HG02938 (cell line): ENCODE measurements around the gene SESN1.
"Not testable (repeated sequence)": the region's sequence is repeated elsewhere in the genome, so short reads cannot be mapped to it uniquely, and the experiment has no call there.

ENCODE experiments used
- ATAC-seq: cut with Tn5 transposase; IDR thresholded peaks from one replicate; pipeline ENCODE4 v1.9.1; 2021; ENCODE audit warnings: mild to moderate bottlenecking, moderate library complexity; ENCODE audit not compliant: unreplicated experiment

The SESN1 gene

DNA sequence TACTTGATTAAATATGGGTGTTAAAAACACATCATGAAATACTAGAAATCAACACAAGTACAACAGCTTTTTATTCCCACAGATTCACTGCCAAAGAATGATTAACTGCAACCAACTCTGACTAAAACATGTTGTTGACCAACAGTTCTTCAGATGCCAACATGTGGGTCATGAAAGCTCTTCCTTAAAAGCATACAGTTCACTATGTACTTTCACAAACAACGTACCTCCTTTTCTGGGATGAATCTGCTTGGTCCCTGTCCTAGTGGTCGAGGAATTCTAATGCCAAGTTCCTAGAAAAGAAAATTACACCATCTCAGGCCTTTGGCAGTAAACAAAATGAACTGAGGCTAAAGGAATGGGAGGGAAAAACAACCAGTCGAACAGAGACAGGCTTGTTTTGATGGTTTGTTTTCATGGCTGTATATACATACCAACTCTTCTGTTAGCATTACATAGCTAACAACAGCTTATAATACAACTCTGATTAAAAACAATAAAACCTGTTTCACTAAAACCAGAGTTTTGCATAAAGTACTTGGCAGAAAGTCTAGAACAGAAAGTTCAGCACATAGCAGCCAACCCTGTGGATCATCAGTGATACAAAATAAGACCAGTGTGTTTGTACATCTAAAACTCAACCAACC, 92.5 kb downstream of the SESN1 start:
- ATAC-seq: no peak

DNA sequence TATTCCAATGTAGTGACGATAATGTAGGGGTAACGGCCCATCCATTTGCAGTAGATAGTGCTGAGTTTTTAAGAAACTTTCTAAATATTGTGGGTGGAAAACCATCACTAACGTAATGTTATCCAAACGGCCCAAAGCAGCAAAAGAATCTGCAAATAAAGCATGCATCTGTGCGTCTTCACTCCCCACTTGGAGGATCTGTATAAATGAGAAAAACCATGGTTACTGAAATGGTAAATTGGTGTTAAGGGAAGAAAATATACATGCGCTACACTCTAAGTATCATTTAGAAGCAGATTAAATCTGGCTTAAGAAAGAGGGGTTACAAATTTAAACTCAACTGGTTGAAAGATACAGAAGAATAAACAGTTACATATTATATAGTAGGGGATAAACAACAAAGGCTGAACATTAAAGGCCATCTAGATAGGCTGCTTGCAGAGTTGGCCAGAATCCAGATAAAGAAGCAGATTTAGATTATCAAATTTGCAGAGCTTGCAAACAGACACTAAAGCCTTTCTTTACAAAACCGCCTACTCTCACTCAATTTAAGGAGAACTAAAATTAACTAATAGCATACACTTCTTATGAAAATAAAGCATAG, 93.3 kb downstream of the SESN1 start:
- ATAC-seq: no peak

DNA sequence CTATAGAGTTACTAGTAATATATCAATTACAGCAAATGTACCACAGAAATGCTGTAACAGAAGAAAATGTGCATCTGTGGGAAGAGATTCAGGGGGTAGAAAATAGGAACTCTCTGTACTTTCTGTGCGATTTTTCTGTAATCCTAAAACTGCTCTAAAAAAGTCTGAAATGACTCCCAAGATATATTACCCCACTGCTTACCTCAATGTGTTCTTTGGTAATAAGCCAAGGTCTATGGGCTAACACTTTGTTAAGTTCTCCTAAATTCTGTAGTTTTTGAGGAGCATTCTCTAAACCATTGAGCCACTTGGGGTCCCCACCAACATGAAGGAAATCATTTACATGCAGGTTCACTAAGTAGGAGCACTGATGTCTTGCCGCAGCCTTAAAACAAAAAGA, 94.4 kb downstream of the SESN1 start:
- no peak for ATAC-seq

DNA sequence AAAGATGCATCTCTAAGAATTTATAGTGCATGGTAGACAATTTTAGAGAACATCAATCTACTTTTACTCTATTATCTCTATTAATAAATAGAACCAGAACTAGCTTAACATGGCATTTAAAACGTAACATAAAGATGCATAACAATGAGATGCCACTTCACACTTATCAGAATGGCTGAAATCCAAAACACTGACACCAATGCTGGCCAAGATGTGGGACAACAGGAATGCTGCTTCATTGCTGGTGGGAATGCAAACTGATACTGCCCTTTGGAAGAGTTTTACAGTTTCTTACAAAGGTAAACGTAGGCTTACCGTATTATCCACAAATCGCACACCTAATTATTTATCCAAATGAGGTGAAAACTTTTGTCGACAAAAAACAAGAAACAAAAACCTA, 95.2 kb downstream of the SESN1 start:
- ATAC-seq: no peak

DNA sequence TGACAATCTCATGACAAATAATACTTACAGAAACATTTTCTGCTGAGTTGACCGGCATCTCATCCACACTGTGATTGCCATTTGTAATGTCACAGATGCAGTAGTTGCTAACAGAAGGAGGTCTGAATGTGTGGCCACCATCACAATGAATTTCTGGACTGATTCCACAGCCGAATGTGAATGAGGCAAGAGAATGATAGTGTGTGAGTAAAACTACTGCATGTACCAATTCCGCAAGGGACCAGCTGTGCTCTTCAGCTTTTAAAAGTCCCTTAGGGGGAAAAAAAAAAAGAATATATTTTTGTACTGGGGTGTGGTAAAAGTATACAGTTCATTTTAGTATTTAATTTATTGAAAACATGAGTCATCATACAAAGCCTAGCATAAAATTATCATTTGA, 96.2 kb downstream of the SESN1 start:
- ATAC-seq: no peak

DNA sequence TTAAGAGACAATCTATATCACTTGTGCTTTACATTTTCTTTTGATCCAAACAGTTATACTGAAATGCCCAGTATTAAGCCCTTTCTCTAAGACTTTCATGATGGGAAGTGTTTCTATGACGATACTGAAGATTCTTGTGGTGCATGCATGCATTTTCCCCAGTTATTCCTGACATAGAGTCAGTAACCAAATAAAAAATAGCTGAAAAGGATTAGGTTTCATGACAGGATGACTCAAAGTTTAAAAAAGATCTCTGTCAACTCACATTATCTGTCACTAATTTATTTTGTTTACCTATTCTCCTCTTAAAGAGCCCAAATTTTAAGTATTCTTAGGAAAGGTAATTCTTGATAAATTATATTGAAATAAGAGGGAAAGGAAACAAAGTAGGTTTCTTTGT, 98.4 kb downstream of the SESN1 start:
- ATAC-seq: no peak

DNA sequence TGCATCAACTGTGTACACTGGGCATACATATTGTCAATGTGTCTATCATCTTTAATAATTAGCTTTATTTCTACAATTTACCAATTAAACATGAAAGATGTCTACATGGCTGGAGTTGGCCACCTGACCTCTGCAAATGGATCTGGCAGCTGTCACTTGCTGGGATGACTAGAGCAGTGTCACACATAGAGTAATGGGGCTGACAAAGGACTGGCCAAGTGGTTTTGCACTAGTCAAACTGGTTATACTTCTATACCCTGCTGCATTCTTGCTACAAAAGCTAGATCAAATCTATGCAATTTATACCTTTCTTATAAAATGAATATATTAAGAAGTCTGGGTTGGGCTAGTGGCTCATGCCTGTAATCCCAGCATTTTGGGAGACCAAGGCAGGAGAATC, 99.3 kb downstream of the SESN1 start:
- no peak for ATAC-seq

DNA sequence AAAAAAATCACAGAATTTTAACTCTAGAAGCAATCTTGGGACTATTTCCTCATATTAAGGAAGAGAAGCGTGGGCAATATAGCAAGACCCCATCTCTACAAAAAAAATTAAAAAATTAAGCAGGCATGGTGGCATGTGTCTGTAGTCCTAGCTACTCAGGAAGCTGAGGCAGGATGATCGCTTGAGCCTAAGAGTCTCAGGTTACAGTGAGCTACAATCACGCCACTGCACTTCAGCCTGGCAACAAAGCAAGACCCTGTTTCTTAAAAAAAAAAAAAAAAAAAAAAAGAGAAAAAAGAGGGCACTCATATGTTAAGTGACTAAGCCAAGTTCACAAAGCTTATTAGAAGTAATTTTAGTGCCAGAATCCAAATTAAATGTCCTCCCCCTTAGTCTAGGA, 100.8 kb downstream of the SESN1 start:
- no peak for ATAC-seq

DNA sequence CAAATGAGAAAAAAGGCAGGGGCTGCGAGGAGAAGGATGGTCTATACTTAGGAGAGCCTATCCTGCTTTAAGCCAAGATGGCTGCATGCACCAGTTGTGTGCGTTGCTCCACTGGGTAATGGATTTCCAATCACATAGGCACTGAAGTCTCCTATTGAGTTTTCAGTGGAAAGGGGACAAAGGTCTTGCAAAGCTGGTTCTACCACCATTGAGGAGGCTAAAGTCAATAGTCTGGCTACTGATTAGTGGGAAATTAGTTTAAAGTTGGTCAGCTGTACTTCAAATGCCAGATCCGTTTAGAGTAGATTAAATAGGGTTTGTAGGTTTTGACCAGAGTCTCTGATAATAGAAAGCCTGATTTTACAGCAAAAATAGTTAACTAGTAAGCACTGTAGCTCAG, 104.9 kb downstream of the SESN1 start:
- no peak for ATAC-seq

DNA sequence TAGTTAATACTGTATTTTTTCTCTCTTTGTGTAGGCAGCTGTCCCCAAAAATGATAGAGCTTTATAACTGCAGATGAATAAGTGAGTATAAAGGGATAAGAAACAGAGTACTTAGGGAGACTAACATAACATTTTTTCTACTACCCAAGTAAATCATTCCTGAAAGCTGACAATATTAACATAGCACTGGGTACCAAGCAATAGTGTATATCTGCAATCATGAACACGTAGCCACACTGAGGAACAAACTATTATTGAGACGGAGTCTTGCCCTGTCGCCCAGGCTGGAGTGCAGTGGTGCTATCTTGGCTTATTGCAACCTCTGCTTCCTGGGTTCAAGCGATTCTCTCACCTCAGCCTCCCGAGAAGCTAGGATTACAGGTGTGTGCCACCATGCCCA, 105.9 kb downstream of the SESN1 start:
- ATAC-seq: no peak

DNA sequence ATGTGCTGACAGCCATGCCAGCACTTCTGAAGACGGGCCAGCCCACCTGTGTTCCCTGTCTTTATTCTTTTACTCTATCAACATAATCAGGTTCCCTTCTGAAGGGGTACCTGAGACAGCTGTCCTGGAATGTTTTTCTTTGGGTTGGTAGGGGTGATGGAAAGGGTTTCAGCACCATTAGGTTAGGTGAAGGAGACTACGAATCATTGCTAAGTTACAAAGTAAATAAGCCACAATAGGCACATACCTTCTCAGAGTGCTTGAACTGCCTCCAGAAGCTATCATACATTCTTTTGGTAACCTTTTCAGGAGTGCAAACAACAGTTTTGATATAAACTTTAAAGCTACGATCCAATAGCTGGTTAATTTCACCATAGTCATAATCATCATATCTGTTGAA, 106.3 kb downstream of the SESN1 start:
- no peak for ATAC-seq

DNA sequence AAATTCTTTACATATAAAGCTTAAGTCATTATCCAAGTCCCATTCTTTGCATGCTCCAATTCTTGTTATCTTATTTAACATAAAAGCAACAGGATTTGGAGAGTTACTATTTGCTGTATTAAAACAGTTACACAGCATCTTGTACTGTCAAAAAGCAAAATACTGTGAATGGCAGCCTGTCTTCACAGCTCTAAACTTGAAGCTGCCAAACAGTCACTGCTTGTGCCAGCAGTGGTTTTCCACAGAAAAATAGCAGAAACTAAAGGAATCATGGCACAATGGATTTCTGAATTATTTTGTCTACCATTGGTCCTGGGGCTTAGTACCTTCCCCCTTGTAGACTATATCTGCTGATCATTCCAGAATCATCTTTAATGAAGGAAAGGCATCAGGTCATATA, 107.5 kb downstream of the SESN1 start:
- no peak for ATAC-seq

DNA sequence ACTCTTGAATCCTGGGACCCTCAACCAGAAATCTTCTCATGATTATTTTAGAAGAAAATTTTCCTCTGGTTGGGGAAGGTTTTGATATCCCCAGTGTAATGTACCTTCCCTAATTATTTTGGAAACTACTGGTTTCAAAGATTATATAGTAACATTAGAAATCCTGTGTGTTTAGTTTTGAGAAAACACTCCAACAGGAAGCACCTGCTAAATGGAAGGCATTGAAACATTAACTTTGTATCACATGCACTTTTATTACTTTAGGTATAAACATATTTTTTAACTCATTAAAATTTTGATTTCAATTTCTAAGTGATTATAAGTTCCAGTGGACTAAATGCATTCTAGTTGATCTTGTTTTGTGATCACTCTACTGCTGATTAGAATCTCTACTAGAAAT, 109.3 kb downstream of the SESN1 start:
- ATAC-seq: no peak

DNA sequence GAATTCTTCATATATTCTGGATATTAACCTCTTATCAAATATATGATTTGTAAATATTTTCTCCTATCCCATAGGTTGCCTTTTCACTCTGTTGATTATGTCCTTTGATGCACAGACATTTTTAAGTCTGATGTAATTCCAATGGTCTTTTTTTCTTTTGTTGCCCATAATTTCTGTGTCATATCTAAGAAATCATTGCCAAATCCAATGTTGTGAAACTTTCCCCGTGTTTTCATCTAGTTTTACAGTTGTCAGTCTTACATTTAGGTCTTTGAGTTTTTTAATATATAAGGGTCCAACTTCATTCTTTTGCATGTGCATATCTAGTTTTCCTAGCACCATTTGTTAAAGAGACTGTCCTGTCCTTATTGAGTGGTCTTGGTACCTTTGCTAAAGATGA, 111.5 kb downstream of the SESN1 start:
- no peak for ATAC-seq

DNA sequence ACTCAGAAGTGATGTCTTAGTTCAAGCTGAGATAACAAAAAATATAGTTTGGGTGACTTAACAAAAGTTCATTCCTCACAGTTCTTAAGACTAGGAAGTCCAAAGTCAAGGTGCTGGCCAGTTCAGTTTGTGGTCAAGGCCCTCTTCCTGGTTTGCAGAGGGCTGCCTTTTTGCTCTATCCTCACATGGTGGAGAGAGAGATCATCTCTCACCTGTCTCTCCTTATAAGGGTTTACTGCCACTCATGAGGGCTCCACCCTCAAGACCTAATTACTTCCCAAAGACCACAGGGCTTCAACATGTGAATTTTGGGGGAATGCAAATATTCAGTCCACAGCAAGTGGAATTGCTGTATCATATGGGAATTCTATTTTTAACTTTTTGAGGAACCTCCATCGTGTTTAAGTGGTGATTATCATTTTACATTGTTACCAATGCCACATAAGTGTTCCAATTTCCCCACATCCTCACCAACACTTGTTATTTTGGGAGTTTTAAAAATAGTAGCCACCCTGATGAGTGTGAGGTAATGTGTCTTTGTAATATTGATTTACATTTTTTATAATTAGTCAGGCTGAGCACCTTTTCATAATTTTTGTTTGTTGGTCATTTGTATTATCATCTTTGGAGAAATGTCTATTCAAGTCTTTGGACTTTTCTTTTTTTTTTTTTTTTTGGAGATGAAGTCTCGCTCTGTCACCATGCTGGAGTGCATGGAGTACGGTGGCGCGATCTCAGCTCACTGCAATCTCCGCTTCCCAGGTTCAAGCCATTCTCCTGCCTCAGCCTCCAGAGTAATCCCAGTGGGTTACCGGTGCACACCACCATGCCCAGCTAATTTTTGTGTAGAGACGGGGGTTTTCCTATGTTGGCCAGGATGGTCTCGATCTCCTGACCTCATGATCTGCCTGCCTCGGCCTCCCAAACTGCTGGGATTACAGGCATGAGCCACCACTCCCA, 112.2 kb downstream of the SESN1 start:
- no peak for ATAC-seq

DNA sequence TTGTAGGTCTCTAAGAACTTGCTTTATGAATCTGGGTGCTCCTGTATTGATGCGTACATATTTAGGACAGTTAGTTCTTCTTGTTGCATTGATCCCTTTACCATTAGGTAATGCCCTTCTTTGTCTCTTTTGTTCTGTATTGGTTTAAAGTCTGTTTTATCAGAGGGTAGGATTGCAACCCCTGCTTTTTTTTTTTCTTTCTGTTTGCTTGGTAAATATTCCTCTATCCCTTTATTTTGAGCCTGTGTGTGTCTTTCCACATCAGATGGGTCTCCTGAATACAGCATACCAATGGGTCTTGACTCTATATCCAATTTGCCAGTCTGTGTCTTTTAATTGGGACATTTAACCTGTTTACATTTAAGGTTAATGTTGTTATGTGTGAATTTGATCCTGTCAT, 116.0 kb downstream of the SESN1 start:
- ATAC-seq: not testable (repeated sequence)

DNA sequence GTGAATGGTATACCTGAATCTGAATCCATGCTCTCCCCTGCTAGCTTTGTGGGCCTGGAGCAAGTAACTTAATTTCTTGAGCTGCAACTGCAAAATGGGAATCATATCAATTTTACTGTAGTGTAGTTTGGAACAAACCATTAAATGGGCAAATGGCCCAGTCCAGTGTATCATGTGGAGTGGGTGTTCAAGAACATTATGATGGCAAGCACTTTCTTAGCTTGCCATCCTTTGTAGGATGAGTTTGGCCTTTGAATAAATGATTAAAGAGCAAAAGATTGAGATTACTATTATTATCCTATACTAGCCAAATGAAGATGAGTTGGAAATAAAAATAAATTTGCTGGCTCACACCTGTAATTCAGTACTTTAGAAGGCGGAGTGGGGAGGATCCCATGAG, 120.4 kb downstream of the SESN1 start:
- no peak for ATAC-seq

DNA sequence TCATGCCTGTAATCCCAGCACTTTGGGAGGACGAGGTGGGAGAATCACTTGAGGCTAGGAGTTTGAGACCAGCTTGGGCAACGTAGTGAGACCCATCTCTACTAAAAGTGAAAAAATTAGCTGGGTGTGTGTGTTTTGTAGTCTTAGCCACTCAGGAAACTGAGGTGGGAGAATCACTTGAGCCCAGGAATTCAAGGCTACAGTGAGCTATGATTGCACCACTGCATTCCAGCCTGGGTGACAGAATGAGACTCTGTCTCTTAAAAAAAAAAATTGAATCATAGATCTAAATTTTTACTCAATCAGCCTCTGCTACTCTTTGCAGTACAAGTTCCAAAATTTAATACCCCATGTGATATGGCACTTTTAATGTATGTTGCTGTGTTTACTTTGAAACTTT, 124.9 kb downstream of the SESN1 start:
- ATAC-seq: no peak

DNA sequence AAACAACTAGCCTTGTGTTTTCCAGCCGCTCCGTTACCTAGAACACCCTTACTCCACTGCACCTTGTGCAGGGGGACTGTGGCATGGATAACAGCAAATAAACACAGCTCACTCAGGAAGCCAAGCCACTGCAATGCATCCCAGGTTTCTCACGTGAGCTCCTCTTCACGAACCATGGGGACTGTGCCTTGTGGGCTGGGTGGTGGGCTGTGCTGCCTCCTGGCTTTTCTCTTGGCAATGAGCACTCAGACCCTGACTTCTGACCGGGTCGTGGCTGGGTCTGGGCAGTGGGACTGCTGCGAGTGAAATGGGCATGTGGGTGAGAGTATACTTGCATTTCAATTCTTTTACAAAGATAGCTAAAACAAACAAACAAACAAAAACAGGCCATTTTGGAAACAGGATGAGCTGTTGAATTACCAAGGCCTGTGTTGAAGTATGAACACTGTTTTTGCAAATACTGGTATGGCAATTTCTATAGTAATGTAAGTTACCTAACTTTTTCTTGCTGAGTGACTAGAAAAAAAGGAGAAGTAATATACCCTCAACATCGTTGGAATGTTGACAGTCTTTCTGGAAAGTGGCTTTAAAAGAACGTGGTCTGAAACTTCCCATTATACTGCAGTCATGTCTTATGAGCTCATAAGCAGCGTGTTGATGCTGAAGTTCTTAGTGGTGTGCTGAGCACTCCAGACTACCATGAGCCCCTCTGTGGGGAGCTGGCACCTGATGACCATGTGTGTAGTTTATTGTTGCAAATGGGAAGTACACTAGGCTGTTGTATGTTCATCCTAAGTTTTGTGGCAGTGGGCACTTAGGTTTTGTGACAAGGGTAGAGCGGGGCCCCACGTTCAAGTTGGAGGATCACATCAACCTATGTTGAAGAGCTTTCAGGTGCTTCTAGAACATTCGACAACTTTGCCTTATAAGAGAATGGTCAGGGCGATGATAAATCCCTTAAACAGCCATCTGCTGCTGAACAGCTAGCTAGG, 126.0 kb downstream of the SESN1 start:
- no peak for ATAC-seq

DNA sequence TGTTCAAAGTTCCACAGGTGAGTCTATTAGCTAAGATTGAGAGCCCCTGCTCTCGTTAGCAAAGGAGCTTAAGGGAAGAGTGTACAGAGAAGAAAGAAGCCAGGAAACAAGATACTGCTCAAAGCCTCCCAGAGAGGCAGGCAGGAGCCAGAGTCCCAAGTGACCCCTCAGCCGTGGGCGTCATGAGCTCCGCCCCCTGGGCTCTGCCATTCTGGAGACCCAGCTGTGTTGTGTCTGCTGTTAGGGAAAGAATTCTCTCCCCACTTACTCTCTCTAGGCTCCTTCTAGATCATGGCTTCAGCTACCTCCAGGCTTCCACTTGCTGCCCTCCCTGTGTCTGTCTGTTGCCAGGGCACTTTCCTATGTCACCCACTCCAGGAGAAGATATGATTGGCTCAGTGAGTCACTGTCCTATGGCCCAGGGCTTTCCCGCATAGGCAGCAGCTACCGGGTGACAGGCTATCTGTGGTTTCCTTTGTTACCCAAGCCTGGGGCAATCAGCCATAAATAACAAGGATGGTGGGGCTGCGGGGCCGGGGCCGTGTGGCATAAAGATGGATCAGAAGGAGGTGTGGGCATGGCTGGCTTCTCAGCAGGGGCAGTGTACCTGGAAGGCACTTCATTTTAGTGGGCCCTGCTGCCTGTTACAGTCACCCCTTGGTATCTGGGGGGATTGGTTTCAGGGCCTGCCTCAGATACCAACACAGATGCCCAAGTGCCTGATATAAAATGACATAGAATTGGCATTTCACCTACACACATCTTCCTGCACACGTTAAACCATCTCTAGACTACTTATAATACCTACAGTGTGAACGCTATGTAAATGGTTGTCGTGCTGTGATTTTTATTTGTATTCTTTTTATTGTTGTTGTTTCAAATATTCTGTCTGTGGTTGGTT, 127.5 kb downstream of the SESN1 start:
- ATAC-seq: no peak
